SJSA1 (cell line): ENCODE data around the gene UGP2. TPM values are rescaled to one million over a fixed set of nuclear protein-coding genes. Genes with fewer than 3 reads are reported as not detected.
"Not testable (repeated sequence)": the region's sequence is repeated elsewhere in the genome, so short reads cannot be mapped to it uniquely, and the experiment has no call there.

Experiments used
- DNase-seq, 2 experiments: peaks; one replicate each; pipeline ENCODE4 v3.0.0-alpha.2; 2015 to 2020; ENCODE audit warnings: low spot score in 2 of 2, low read depth in 1 of 2
- H3K27ac ChIP-seq: fragments of 250-450 bp; sonication (Bioruptor Pico); 2 replicates; pipeline ENCODE4 v1.5.1; 2020; ENCODE audit warnings: mild to moderate bottlenecking, moderate library complexity
- H3K27me3 ChIP-seq: fragments of 250-450 bp; sonication (Bioruptor Pico); replicated peaks from 2 replicates; pipeline ENCODE4 v1.5.1; 2020; ENCODE audit warnings: mild to moderate bottlenecking, moderate library complexity
- H3K36me3 ChIP-seq: fragments of 250-450 bp; sonication (Bioruptor Pico); 2 replicates; pipeline ENCODE4 v1.5.1; 2020; ENCODE audit warnings: mild to moderate bottlenecking
- H3K4me1 ChIP-seq: fragments of 250-450 bp; sonication (Bioruptor Pico); replicated peaks from 2 replicates; pipeline ENCODE4 v1.6.1; 2021; ENCODE audit warnings: mild to moderate bottlenecking
- H3K4me3 ChIP-seq: fragments of 250-450 bp; sonication (Bioruptor Pico); 2 replicates; pipeline ENCODE4 v1.5.1; 2020; ENCODE audit warnings: mild to moderate bottlenecking
- H3K9me3 ChIP-seq: fragments of 250-450 bp; sonication (Bioruptor Pico); replicated peaks from 2 replicates; pipeline ENCODE4 v1.5.1; 2020; ENCODE audit warnings: mild to moderate bottlenecking
- total RNA-seq: library from RNA; depleted of rRNA; stranded (reverse); fragments of >200 nt; shearing (Covaris generic); gene quantifications from 2 replicates; pipeline ENCODE4 v1.2.3, GENCODE V29; 2014

Gene UGP2
- total RNA-seq, 1 experiment from 2014 or later: 287 TPM

GRCh38 chr2:63844616-63845015 lies 2.9 kb downstream of the UGP2 start:
- H3K4me3 ChIP-seq: no peak overlapping the region
- H3K4me1 ChIP-seq: peaks cover 36% of the 10 kb centered on the region
- no peak for DNase-seq
- peaks cover 18% of the 10 kb centered on the region; the same call in 1 of the 2 replicates for H3K36me3 ChIP-seq
- H3K27ac ChIP-seq: no peak overlapping the region
- no peaks in the 10 kb centered on the region for H3K9me3 ChIP-seq
- H3K27me3 ChIP-seq: no peaks in the 10 kb centered on the region

DNA sequence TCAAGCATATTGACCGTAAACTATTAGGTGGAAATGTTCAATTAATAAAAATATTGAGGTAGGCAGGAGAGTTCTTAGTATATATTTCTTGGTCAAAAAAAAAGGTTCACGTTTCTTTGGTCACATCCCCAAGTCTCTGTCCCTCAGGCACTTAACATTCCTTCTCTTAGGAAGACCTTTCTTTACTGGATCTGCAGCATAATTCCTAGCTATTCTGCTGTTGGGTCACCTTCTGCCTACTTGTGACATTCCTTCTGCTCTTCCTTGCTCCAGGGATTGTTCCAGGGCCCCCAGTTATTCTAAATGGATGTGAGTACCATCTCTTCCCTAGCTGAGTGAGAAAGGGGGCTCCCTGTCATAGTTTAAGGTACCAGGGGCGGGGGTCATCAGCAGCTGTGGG lies 4.2 kb downstream of the UGP2 start:
- Histone ChIP-seq H3K27ac (no peak overlapping the region), H3K27me3 (no peaks in the 10 kb centered on the region), H3K9me3 (no peaks in the 10 kb centered on the region), H3K36me3 (peaks cover 20% of the 10 kb centered on the region), H3K4me3 (no peak overlapping the region), H3K4me1 (peaks cover 39% of the 10 kb centered on the region)
- no peak for DNase-seq

DNA sequence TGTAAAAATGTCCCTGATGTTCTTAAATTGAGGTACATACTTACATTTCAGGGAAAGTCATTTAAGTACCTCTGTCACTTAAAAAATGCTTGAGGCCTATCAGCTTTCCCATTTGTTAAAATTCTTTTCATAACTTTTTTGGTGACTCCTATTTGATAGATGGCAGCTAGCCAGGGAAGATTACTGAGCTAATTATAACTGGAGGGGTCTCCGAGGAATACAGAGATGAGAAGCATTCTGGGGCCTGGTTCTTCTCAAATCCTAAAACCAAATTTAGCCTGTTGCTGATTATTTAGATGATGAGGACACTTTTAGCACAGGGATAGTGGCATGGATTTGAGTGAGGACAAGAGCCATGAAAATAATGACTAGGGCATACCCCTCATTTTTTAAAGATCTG lies 4.8 kb downstream of the UGP2 start:
- Histone ChIP-seq H3K4me1 (peaks cover 39% of the 10 kb centered on the region), H3K4me3 (no peak overlapping the region), H3K27me3 (no peaks in the 10 kb centered on the region), H3K36me3 (peaks cover 21% of the 10 kb centered on the region), H3K27ac (no peak overlapping the region), H3K9me3 (no peaks in the 10 kb centered on the region)
- DNase-seq: no peak

GRCh38 chr2:63847571-63847970 lies 5.9 kb downstream of the UGP2 start:
- Histone ChIP-seq H3K36me3 (peaks cover 27% of the 10 kb centered on the region), H3K4me1 (peaks cover 39% of the 10 kb centered on the region)
- not testable (repeated sequence) for H3K9me3 ChIP-seq, H3K27me3 ChIP-seq, H3K4me3 ChIP-seq, DNase-seq, H3K27ac ChIP-seq

GRCh38 chr2:63849381-63850203 lies 7.9 kb downstream of the UGP2 start:
- Histone ChIP-seq H3K4me3 (no peak overlapping the region), H3K4me1 (peaks cover 36% of the 10 kb centered on the region)
- peak in 1 of 2 experiments; percentile 60 for DNase-seq

GRCh38 chr2:63850204-63850571 lies 8.5 kb downstream of the UGP2 start:
- no peak for DNase-seq

More at GRCh38 chr2:63849381-63850203, 7.9 kb downstream of the UGP2 start:
- no peaks in the 10 kb centered on the region for H3K27me3 ChIP-seq
- H3K27ac ChIP-seq: peak overlapping the region; percentile 45
- peaks cover 20% of the 10 kb centered on the region for H3K36me3 ChIP-seq
- no peaks in the 10 kb centered on the region for H3K9me3 ChIP-seq

DNA sequence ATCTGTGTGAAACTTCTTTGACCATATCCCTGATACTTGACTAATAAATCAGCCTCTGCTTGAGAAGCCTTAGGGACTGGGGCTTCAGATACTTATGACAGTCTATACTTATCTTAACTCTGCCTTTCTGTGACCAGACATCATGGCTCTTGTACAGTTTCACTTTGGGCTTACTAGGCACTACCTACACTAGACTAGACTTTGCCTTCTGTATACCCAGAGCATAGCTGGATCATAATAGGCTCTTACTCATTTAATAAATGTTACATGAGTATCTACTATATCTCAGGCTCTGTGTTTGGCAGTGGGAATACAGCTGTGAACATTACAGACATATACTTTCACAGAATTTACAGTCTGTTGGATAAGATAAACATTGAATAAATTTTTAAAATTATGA lies 9.0 kb downstream of the UGP2 start:
- no peak overlapping the region for H3K27ac ChIP-seq
- no peaks in the 10 kb centered on the region for H3K9me3 ChIP-seq
- no peaks in the 10 kb centered on the region for H3K27me3 ChIP-seq
- H3K4me3 ChIP-seq: no peak overlapping the region
- peaks cover 35% of the 10 kb centered on the region for H3K4me1 ChIP-seq
- DNase-seq: no peak
- peaks cover 21% of the 10 kb centered on the region for H3K36me3 ChIP-seq

More at GRCh38 chr2:63850204-63850571, 8.5 kb downstream of the UGP2 start:
- Histone ChIP-seq H3K27ac (peak overlapping the region; percentile 20), H3K36me3 (peaks cover 20% of the 10 kb centered on the region), H3K4me1 (peaks cover 35% of the 10 kb centered on the region), H3K27me3 (no peaks in the 10 kb centered on the region), H3K9me3 (no peaks in the 10 kb centered on the region), H3K4me3 (no peak overlapping the region)

- Histone ChIP-seq H3K27ac (no peak overlapping the region), H3K9me3 (no peaks in the 10 kb centered on the region), H3K4me1 (peaks cover 32% of the 10 kb centered on the region), H3K4me3 (no peak overlapping the region), H3K36me3 (peaks cover 33% of the 10 kb centered on the region), H3K27me3 (no peaks in the 10 kb centered on the region)
- no peak for DNase-seq
Measured at GRCh38 chr2:63851691-63852311, 10.1 kb downstream of the UGP2 start.

DNA sequence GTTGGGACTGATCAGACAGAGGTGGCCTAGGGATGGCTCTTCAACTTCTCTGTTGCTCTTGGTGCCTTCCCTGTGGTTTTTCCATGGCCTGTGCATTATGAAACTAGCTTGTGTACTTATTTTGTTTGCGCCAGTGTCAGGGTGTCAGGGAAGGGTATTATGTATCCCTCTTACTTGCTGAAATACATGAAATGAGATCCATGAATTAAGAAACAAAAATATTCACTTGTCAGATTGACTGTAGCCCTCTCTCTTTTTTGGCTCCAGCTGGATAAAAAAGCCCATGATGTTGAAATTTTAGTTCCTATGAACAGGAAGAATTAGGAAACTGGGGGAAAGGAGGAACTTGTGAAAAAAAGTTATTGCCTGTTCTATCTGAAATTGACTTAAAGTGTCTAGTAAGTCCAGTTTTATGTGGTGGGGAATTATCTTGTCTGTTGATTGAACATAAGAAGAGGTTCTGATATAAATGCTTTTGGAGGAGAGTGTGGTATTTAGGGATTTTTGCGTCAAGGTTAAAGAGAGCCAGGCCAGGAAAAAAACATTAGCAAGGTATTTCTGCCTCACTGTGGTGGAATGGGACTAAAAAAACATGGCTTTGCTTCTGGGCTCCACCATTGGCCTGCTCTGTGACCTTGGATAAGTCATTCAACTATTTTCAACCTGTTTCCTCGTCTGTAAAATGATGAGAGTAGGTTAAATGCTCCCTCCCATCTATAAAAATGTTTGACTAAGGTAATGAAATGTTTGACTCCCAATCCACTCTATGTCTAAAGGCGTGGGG lies 12.0 kb downstream of the UGP2 start:
- no peaks in the 10 kb centered on the region for H3K9me3 ChIP-seq
- H3K36me3 ChIP-seq: peaks cover 50% of the 10 kb centered on the region
- H3K4me3 ChIP-seq: no peak overlapping the region
- H3K27me3 ChIP-seq: no peaks in the 10 kb centered on the region
- DNase-seq: no peak
- H3K4me1 ChIP-seq: peaks cover 21% of the 10 kb centered on the region
- no peak overlapping the region for H3K27ac ChIP-seq

DNA sequence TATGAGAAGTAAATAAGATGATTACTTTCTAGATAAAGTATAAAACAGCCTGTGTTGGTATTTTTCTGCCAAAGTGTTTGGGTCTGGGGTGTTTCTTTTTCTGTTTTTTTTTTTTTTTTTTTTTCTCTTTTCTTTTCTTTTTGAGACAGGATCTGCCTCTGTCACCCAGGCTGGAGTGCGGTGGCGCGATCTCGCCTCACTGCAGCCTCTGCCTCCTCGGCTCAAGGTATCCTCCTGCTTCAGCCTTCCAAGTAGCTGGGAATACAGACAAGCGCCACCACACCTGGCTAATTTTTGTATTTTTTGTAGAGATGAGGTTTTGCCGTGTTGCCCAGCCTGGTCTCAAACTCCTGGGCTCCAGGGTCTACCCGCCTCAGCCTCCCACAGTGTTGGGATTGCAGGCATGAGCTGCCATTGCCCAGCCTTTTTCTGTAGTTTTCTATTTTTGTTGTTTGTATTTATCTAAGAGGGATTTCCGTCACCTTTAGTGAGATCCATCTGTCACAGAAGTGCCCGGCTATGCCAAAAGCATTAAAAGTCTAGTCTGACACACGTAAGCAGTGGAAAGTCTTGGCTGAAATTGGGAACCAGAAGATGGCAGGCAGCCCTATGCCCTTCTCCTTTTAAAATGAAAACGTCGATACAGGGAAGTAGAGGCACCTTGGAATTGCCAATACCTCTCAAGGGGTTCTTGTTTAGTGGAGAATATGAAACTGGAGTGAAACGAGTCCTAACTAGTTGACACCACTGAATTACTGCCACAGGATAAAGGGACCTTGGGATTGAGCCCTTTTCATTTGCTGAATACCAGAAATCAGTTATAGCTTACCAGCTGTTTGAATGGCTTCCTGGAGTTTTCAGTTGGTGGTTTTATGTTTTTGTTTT lies 14.0 kb downstream of the UGP2 start:
- Histone ChIP-seq H3K4me3 (no peak overlapping the region), H3K36me3 (peaks cover 64% of the 10 kb centered on the region), H3K27me3 (no peaks in the 10 kb centered on the region), H3K27ac (no peak overlapping the region), H3K4me1 (peaks cover 1% of the 10 kb centered on the region), H3K9me3 (no peaks in the 10 kb centered on the region)
- DNase-seq: no peak

- DNase-seq: no peak
- no peaks in the 10 kb centered on the region for H3K27me3 ChIP-seq
- no peak overlapping the region for H3K27ac ChIP-seq
- no peaks in the 10 kb centered on the region; the same call in 1 of the 2 replicates for H3K4me1 ChIP-seq
- H3K9me3 ChIP-seq: no peaks in the 10 kb centered on the region
- peaks cover 60% of the 10 kb centered on the region for H3K36me3 ChIP-seq
- no peak overlapping the region for H3K4me3 ChIP-seq
Measured at GRCh38 chr2:63856303-63856603, 14.6 kb downstream of the UGP2 start.

- Histone ChIP-seq H3K27ac (no peak overlapping the region), H3K27me3 (no peaks in the 10 kb centered on the region), H3K9me3 (no peaks in the 10 kb centered on the region), H3K4me3 (no peak overlapping the region), H3K36me3 (peaks cover 66% of the 10 kb centered on the region), H3K4me1 (peaks cover 9% of the 10 kb centered on the region)
- DNase-seq: no peak
Measured at GRCh38 chr2:63858291-63858690, 16.6 kb downstream of the UGP2 start.

DNA sequence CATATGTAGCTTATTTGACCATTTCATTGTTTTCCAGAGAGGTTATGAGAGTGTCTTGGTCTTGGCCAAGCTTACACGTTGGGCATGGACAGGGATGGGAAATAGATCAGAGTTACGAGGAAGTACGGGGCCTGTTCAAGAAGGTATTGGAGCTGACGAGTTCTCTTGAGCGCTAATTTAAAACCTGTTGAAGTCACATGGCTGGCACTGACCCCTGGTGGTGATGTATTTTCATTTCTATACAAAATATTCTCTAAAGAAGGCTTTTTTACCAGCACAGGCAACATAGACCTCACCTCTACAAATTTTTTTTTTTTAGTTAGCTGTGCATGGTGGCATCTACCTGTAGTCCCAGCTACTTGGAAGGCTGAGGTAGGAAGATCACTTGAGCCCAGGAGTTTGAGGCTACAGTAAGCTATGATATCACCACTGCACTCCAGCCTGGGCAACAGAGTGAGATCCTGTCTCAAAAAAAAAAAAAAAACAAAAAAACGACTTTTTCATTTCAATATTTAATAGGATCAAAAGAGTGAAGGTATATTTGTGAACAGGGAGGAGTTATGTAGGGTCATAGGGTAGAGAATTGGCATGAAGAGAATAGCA lies 19.6 kb downstream of the UGP2 start:
- Histone ChIP-seq H3K27ac (no peak overlapping the region), H3K36me3 (peaks cover 78% of the 10 kb centered on the region), H3K4me3 (no peak overlapping the region), H3K9me3 (no peaks in the 10 kb centered on the region), H3K4me1 (peaks cover 18% of the 10 kb centered on the region), H3K27me3 (no peaks in the 10 kb centered on the region)
- peak in 1 of 2 experiments; percentile 44 for DNase-seq
